Measurements from ENCODE around the gene SMC5. TPM values are rescaled to one million over a fixed set of nuclear protein-coding genes. Genes with fewer than 3 reads are reported as not detected.

The SMC5 gene
- total RNA-seq, 1 experiment from 2014 or later = 15.1 TPM

GRCh38 chr9:70262366-70262765 is 3.6 kb downstream of the SMC5 start:
- TF ChIP-seq CTCF (conservative IDR thresholded peaks at IDR 0.05; ENCODE audit: low read depth, low read length) = no peak
- no peak for TF ChIP-seq EZH2phosphoT487 (IDR thresholded peaks at IDR 0.05; ENCODE audit: borderline replicate concordance, low read length)
- CTCF ChIA-PET = no interaction called here
- peak overlapping the region; percentile 95; the same call in 1 of the 2 replicates for H3K4me2 ChIP-seq (ENCODE audit: low read length)
- peaks cover 77% of the 10 kb centered on the region for H3K79me2 ChIP-seq (ENCODE audit: low read length)
- no peak overlapping the region for H3K9ac ChIP-seq (ENCODE audit: low read length)
- H3K27ac ChIP-seq (ENCODE audit: low read length) = no peak overlapping the region
- peaks cover 42% of the 10 kb centered on the region for H3K36me3 ChIP-seq (ENCODE audit: low read depth, low read length)
- no peaks in the 10 kb centered on the region for H3K9me2 ChIP-seq (replicated peaks; ENCODE audit: low read length)
- no peaks in the 10 kb centered on the region for H3K9me3 ChIP-seq (ENCODE audit: low read length)
- H3K27me3 ChIP-seq (ENCODE audit: low read length) = no peaks in the 10 kb centered on the region
- H3K4me3 ChIP-seq (ENCODE audit: low read length) = no peak overlapping the region
- no TSS peak for BruUV-seq (replicated peaks)
- H2AFZ ChIP-seq (ENCODE audit: low read length) = no peak overlapping the region
- peaks cover 49% of the 10 kb centered on the region for H3K4me1 ChIP-seq (ENCODE audit: insufficient read depth, low read length)
- intact Hi-C loops (cut with micrococcal nuclease) = no loop called here
- POLR2A ChIA-PET (ENCODE audit: unreplicated experiment) = no interaction called here
- DNase-seq = no peak
- ATAC-seq = no peak
- peaks cover 54% of the 10 kb centered on the region for H4K20me1 ChIP-seq (ENCODE audit: low read length)
- H3F3A ChIP-seq (ENCODE audit: low read length, unreplicated experiment) = no peaks in the 10 kb centered on the region

- DNase-seq (peak; percentile 15), ATAC-seq (no peak)
- H3K9me3 ChIP-seq (ENCODE audit: low read length) = no peaks in the 10 kb centered on the region
- ChIA-PET CTCF (no interaction called here), POLR2A (ENCODE audit: unreplicated experiment) (no interaction called here)
- no peak overlapping the region for H3K9ac ChIP-seq (ENCODE audit: low read length)
- intact Hi-C loops (cut with micrococcal nuclease) = no loop called here
- BruUV-seq (replicated peaks) = no TSS peak
- no peaks in the 10 kb centered on the region for H3F3A ChIP-seq (ENCODE audit: low read length, unreplicated experiment)
- no peak overlapping the region; the same call in 1 of the 2 replicates for H3K4me3 ChIP-seq (ENCODE audit: low read length)
- H3K36me3 ChIP-seq (ENCODE audit: low read depth, low read length) = peaks cover 44% of the 10 kb centered on the region
- H2AFZ ChIP-seq (ENCODE audit: low read length) = no peak overlapping the region
- H3K4me2 ChIP-seq (ENCODE audit: low read length) = peak overlapping the region; percentile 95
- H3K27me3 ChIP-seq (ENCODE audit: low read length) = no peaks in the 10 kb centered on the region
- TF ChIP-seq CTCF (conservative IDR thresholded peaks at IDR 0.05; ENCODE audit: low read depth, low read length) (no peak), EZH2phosphoT487 (IDR thresholded peaks at IDR 0.05; ENCODE audit: borderline replicate concordance, low read length) (no peak), EZH2 (IDR thresholded peaks at IDR 0.05; ENCODE audit: low read length, unreplicated experiment) (no peak)
- H3K79me2 ChIP-seq (ENCODE audit: low read length) = peaks cover 75% of the 10 kb centered on the region
- H3K9me2 ChIP-seq (replicated peaks; ENCODE audit: low read length) = no peaks in the 10 kb centered on the region
- H3K4me1 ChIP-seq (ENCODE audit: insufficient read depth, low read length) = peaks cover 44% of the 10 kb centered on the region
- peak overlapping the region; percentile 36 for H3K27ac ChIP-seq (ENCODE audit: low read length)
- H4K20me1 ChIP-seq (ENCODE audit: low read length) = peaks cover 54% of the 10 kb centered on the region
These were observed 4.2 kb downstream of the SMC5 start for GRCh38 chr9:70262948-70263347.

GRCh38 chr9:70263421-70263820 is 4.6 kb downstream of the SMC5 start:
- POLR2A ChIA-PET (ENCODE audit: unreplicated experiment) = no interaction called here
- peak overlapping the region; percentile 95 for H3K4me2 ChIP-seq (ENCODE audit: low read length)
- DNase-seq (peak; percentile 43), ATAC-seq (0 out of 2 replicates have a peak, but pooled peaks have one; percentile 2)
- H3K4me3 ChIP-seq (ENCODE audit: low read length) = no peak overlapping the region; the same call in 1 of the 2 replicates
- TF ChIP-seq CTCF (conservative IDR thresholded peaks at IDR 0.05; ENCODE audit: low read depth, low read length) = no peak
- TF ChIP-seq EZH2phosphoT487 (IDR thresholded peaks at IDR 0.05; ENCODE audit: borderline replicate concordance, low read length) = no peak
- peaks cover 39% of the 10 kb centered on the region for H3K4me1 ChIP-seq (ENCODE audit: insufficient read depth, low read length)
- H4K20me1 ChIP-seq (ENCODE audit: low read length) = peaks cover 54% of the 10 kb centered on the region
- H2AFZ ChIP-seq (ENCODE audit: low read length) = no peak overlapping the region
- CTCF ChIA-PET = no interaction called here
- BruUV-seq (replicated peaks) = no TSS peak
- H3K27ac ChIP-seq (ENCODE audit: low read length) = peak overlapping the region; percentile 36
- H3K9ac ChIP-seq (ENCODE audit: low read length) = no peak overlapping the region
- no peaks in the 10 kb centered on the region for H3K9me3 ChIP-seq (ENCODE audit: low read length)
- no peaks in the 10 kb centered on the region for H3F3A ChIP-seq (ENCODE audit: low read length, unreplicated experiment)
- intact Hi-C loops (cut with micrococcal nuclease) = no loop called here
- H3K27me3 ChIP-seq (ENCODE audit: low read length) = no peaks in the 10 kb centered on the region
- H3K9me2 ChIP-seq (replicated peaks; ENCODE audit: low read length) = no peaks in the 10 kb centered on the region
- peaks cover 45% of the 10 kb centered on the region for H3K36me3 ChIP-seq (ENCODE audit: low read depth, low read length)
- peaks cover 71% of the 10 kb centered on the region for H3K79me2 ChIP-seq (ENCODE audit: low read length)
